GM12878 (cell line): Measurements from ENCODE around the gene IFNAR2. TPM values are rescaled to one million over a fixed set of nuclear protein-coding genes. Genes with fewer than 3 reads are reported as not detected.

Experiments
- ATAC-seq: fragments of 200-7000 bp; cut with Tn5 transposase; 3 replicates; pipeline ENCODE4 v1.9.1; 2020; ENCODE audit warnings: mild to moderate bottlenecking, moderate library complexity
- BruUV-seq: library from RNA; stranded (reverse); fragments of 400-500 nt; replicated peaks from 2 replicates; lab custom pipeline; 2021; lab: Mats Ljungman, UMichigan
- CTCF ChIA-PET: fragments of 300-600 bp; sonication (Branson Sonifier 250); formaldehyde crosslinking; extraction: SDS; loops from one replicate; lab custom pipeline; 2021; ENCODE audit warnings: inconsistent platforms; lab: Yijun Ruan, JAX
- POLR2A ChIA-PET: fragments of 350-600 bp; formaldehyde crosslinking; extraction: SDS; loops from one replicate; lab custom pipeline; 2021; ENCODE audit warnings: inconsistent platforms; lab: Charles Lee
- RAD21 ChIA-PET: fragments of 300-600 bp; sonication (Branson Sonifier 250); formaldehyde crosslinking; loops from one replicate; lab custom pipeline; 2023; ENCODE audit warnings: antibody characterized with exemption; ENCODE audit not compliant: unreplicated experiment; lab: Charles Lee
- SMC1A ChIA-PET: fragments of 300-600 bp; sonication (Branson Sonifier 250); formaldehyde crosslinking; loops from one replicate; lab custom pipeline; 2023; ENCODE audit not compliant: unreplicated experiment, uncharacterized antibody; lab: Charles Lee
- DNase-seq: peaks from one replicate; pipeline ENCODE4 v3.0.0-alpha.2; 2011; ENCODE audit warnings: low read depth, low spot score
- FAIRE-seq: peaks from 3 replicates; lab custom pipeline; 2011; peaks lifted over from hg19 to GRCh38; lab: Jason Lieb, UNC
- H2AFZ ChIP-seq: 2 replicates; pipeline ENCODE4 v1.6.0; 2011; ENCODE audit warnings: low read depth, low read length, control low read depth; ENCODE audit not compliant: control insufficient read depth
- H3K27ac ChIP-seq: 2 replicates; pipeline ENCODE4 v1.5.1; 2011; ENCODE audit warnings: control low read depth; ENCODE audit not compliant: control insufficient read depth, insufficient read depth
- H3K27me3 ChIP-seq, 2 experiments: replicated peaks in 1 of 2; 2 replicates each; pipeline versions ENCODE4 v1.6.0 to v1.6.1; 2011; ENCODE audit warnings: low read length in 1 of 2; ENCODE audit not compliant: control insufficient read depth in 2 of 2, insufficient read depth in 2 of 2
- H3K36me3 ChIP-seq, 2 experiments: 2 replicates each; pipeline ENCODE4 v1.5.1; 2011; ENCODE audit warnings: low read length in 1 of 2; ENCODE audit not compliant: control insufficient read depth in 2 of 2, insufficient read depth in 2 of 2
- H3K4me1 ChIP-seq: 2 replicates; pipeline ENCODE4 v1.6.1; 2011; ENCODE audit warnings: mild to moderate bottlenecking, low read length, moderate library complexity, mixed read lengths; ENCODE audit not compliant: control insufficient read depth, insufficient read depth
- H3K4me2 ChIP-seq: 2 replicates; pipeline ENCODE4 v1.6.0; 2011; ENCODE audit warnings: control low read depth; ENCODE audit not compliant: control insufficient read depth, insufficient read depth
- H3K4me3 ChIP-seq: fragments of 200-600 bp; sonication (generic); 2 replicates; pipeline ENCODE4 v1.5.1; 2016
- H3K79me2 ChIP-seq: 2 replicates; pipeline ENCODE4 v1.6.0; 2011; ENCODE audit warnings: low read length; ENCODE audit not compliant: control insufficient read depth, insufficient read depth
- H3K9ac ChIP-seq: 2 replicates; pipeline ENCODE4 v1.8.0; 2011; ENCODE audit warnings: low read length, control low read depth, mixed read lengths; ENCODE audit not compliant: control insufficient read depth, insufficient read depth
- H3K9me3 ChIP-seq: replicated peaks from 3 replicates; pipeline ENCODE4 v1.5.1; 2011; ENCODE audit warnings: mild to moderate bottlenecking, low read length; ENCODE audit not compliant: control insufficient read depth, insufficient read depth
- H4K20me1 ChIP-seq: 2 replicates; pipeline ENCODE4 v1.6.0; 2011; ENCODE audit not compliant: control insufficient read depth, insufficient read depth
- CBX3 ChIP-seq: fragments of 200-600 bp; sonication (generic); IDR thresholded peaks from 2 replicates; pipeline ENCODE4 v1.6.1; 2016; ENCODE audit warnings: low read depth, borderline replicate concordance
- KDM1A ChIP-seq: fragments of 200-600 bp; sonication (generic); IDR thresholded peaks from 2 replicates; pipeline ENCODE4 v1.6.1; 2016; ENCODE audit warnings: borderline replicate concordance
- MEF2B ChIP-seq: fragments of 450-650 bp; IDR thresholded peaks from 2 replicates; pipeline ENCODE4 v1.6.1; 2018; ENCODE audit warnings: mild to moderate bottlenecking, moderate library complexity; ENCODE audit not compliant: partially characterized antibody, poor library complexity, severe bottlenecking
- NFXL1 ChIP-seq: fragments of 450-650 bp; IDR thresholded peaks from 2 replicates; pipeline ENCODE4 v1.6.1; 2017; ENCODE audit warnings: antibody characterized with exemption, mild to moderate bottlenecking, borderline replicate concordance
- RAD51 ChIP-seq: fragments of 450-650 bp; IDR thresholded peaks from 2 replicates; pipeline ENCODE4 v1.6.1; 2016; ENCODE audit warnings: moderate library complexity, mild to moderate bottlenecking, inconsistent platforms
- TCF3 ChIP-seq: IDR thresholded peaks from 2 replicates; pipeline ENCODE4 v1.6.1; 2012; ENCODE audit warnings: low read depth, mild to moderate bottlenecking, low read length, borderline replicate concordance; ENCODE audit not compliant: insufficient read depth
- TCF7 ChIP-seq: IDR thresholded peaks from 2 replicates; pipeline ENCODE4 v1.6.1; 2014; ENCODE audit warnings: antibody characterized with exemption, borderline replicate concordance
- ZNF384 ChIP-seq: IDR thresholded peaks from 2 replicates; pipeline ENCODE4 v1.6.1; 2012; ENCODE audit warnings: low read depth, mild to moderate bottlenecking, low read length, improper control_type of control experiment, borderline replicate concordance
- WGBS: methylation state at CpG from one replicate; pipeline ENCODE4 v1.1.6; 2016; ENCODE audit warnings: low lambda C conversion rate; ENCODE audit not compliant: insufficient replicate concordance, insufficient coverage; ENCODE audit errors: missing lambda C conversion rate; 5-methylcytosine and 5-hydroxymethylcytosine counted together
- in situ Hi-C: fragments of 300-500 bp; cut with MboI; formaldehyde crosslinking; loops from 9 replicates; pipeline ENCODE4 v1.14.3; 2018; ENCODE audit warnings: mixed read lengths
- intact Hi-C: fragments of 100-400 bp; cut with micrococcal nuclease; formaldehyde crosslinking; loops from one replicate; pipeline ENCODE4 v1.14.2; 2022; ENCODE audit not compliant: unreplicated experiment
- polyA plus RNA-seq, 11 experiments: library from polyadenylated mRNA; depleted of rRNA in 4 of 11; unstranded in 6 of 11; stranded (reverse) in 5 of 11; fragments of >200 nt; fragmentation: Nextera tagmentation in 4 of 11; fragmentation: Illumina TruSeq in 1 of 11; extraction: Ambion mirVana in 4 of 11; extraction: Trizol in 1 of 11; gene quantifications; 1 replicate in 1 of 11; 2 replicates in 10 of 11; pipeline versions ENCODE4 v1.2.1 to v1.2.3, GENCODE V29; 2011 to 2016; ENCODE audit warnings: inconsistent platforms in 2 of 11, missing spikeins in 2 of 11, low read depth in 1 of 11
- total RNA-seq, 4 experiments: library from RNA; depleted of rRNA in 3 of 4; stranded (reverse); fragments of >200 nt in 3 of 4; fragmentation: Illumina TruSeq in 1 of 4; extraction: Trizol in 1 of 4; gene quantifications; 2 replicates each; pipeline versions ENCODE4 v1.2.1 to v1.2.3, GENCODE V29; 2013 to 2021
- TF ChIP-seq, protein P1 (sequence below): fragments of 450-650 bp; IDR thresholded peaks from 2 replicates; pipeline ENCODE4 v1.6.1; 2014; ENCODE audit warnings: mild to moderate bottlenecking
- TF ChIP-seq, protein P2 (sequence below): IDR thresholded peaks from 2 replicates; pipeline ENCODE4 v1.6.1; 2012; ENCODE audit warnings: improper control_type of control experiment, low read depth, low read length; ENCODE audit not compliant: insufficient replicate concordance
- TF ChIP-seq, protein P3 (sequence below): fragments of 450-650 bp; IDR thresholded peaks from 2 replicates; pipeline ENCODE4 v1.6.1; 2017; ENCODE audit warnings: mild to moderate bottlenecking, low read depth, inconsistent platforms; ENCODE audit not compliant: poor library complexity, severe bottlenecking
- TF ChIP-seq, protein P4 (sequence below): IDR thresholded peaks from 2 replicates; pipeline ENCODE4 v1.6.1; 2012; ENCODE audit warnings: low read length, inconsistent platforms

IFNAR2 gene
- total and polyA plus RNA-seq, 10 of the 15 experiments (the other 5 are each of a cell fraction or from before 2014, with no cell fraction given), result 8.5 to 99.7 (median 58.1) TPM

DNA sequence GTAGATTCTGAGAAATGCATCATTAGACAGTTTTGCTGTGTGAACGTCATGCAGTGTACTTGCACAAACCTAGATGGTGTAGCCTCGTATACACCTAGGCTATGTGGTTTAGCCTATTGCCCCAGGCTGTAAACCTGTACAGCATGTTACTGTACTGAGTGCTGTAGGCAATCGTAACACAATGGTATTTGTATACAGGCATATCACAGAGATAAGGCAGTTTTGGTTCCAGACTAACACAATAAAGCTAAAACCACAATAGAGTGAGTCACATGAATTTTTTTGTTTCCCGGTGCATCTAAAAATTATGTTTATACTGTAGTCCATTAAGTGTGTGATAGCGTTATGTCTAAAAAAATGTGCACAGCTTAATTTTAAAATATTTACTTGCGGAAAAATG lies 43.3 kb downstream of the IFNAR2 start (continued):
- TF ChIP-seq, protein P1, sequence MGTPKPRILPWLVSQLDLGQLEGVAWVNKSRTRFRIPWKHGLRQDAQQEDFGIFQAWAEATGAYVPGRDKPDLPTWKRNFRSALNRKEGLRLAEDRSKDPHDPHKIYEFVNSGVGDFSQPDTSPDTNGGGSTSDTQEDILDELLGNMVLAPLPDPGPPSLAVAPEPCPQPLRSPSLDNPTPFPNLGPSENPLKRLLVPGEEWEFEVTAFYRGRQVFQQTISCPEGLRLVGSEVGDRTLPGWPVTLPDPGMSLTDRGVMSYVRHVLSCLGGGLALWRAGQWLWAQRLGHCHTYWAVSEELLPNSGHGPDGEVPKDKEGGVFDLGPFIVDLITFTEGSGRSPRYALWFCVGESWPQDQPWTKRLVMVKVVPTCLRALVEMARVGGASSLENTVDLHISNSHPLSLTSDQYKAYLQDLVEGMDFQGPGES, result no peak
- no peak for TF ChIP-seq ZNF384

DNA sequence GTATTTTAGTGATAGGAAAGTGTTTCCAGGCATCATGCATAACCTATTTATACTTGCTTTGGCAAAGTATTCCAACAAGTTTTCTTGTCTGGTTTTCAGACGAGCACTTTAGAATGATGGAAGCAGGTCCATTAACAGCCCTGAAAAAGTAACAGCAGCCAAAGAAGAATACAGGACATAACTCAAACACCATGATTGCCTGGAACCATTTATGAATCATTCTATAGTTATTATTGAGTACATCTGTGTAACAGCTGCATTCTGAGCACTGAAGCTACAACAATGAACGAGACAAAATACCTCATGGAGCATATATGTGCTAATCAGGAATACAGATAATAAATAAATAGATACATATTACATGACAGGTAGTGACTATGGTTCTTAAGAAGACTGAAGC lies 49.0 kb downstream of the IFNAR2 start:
- Histone ChIP-seq H3K9ac (no peak overlapping the region), H4K20me1 (no peaks in the 10 kb centered on the region), H3K36me3 (peaks cover 4 to 16% of the 10 kb centered on the region in 2 experiments), H3K27me3 (no peaks in the 10 kb centered on the region), H3K4me2 (no peak overlapping the region), H3K27ac (no peak overlapping the region), H2AFZ (no peak overlapping the region), H3K9me3 (no peaks in the 10 kb centered on the region; the same call in 1 of the 3 replicates), H3K4me3 (no peak overlapping the region), H3K79me2 (no peaks in the 10 kb centered on the region), H3K4me1 (no peaks in the 10 kb centered on the region)
- ATAC-seq (no peak), FAIRE-seq (no peak), DNase-seq (no peak)
- ChIA-PET POLR2A (interaction anchor here (0.5 kb wide), 1 partner anchor 41 kb away, joined by 6 read pairs; no protein-coding TSS in a partner anchor), RAD21 (interaction anchor here (0.9 to 1.7 kb wide), 2 partner anchors 79 to 674 kb away, joined by 3 to 4 read pairs; no protein-coding TSS in a partner anchor), CTCF (interaction anchor here (0.6 to 1.3 kb wide), 2 partner anchors 40 to 338 kb away, joined by 3 read pairs; no protein-coding TSS in a partner anchor), SMC1A (interaction anchor here (0.8 to 1.3 kb wide), 2 partner anchors 11 to 65 kb away, joined by 3 read pairs; no protein-coding TSS in a partner anchor)
- in situ Hi-C loops (no loop called here), intact Hi-C loops (no loop called here)
- TSS peak; percentile 2 for BruUV-seq
- 73% methylated on average over 2 of the region's 2 CpGs for WGBS
- TF ChIP-seq, protein P2, sequence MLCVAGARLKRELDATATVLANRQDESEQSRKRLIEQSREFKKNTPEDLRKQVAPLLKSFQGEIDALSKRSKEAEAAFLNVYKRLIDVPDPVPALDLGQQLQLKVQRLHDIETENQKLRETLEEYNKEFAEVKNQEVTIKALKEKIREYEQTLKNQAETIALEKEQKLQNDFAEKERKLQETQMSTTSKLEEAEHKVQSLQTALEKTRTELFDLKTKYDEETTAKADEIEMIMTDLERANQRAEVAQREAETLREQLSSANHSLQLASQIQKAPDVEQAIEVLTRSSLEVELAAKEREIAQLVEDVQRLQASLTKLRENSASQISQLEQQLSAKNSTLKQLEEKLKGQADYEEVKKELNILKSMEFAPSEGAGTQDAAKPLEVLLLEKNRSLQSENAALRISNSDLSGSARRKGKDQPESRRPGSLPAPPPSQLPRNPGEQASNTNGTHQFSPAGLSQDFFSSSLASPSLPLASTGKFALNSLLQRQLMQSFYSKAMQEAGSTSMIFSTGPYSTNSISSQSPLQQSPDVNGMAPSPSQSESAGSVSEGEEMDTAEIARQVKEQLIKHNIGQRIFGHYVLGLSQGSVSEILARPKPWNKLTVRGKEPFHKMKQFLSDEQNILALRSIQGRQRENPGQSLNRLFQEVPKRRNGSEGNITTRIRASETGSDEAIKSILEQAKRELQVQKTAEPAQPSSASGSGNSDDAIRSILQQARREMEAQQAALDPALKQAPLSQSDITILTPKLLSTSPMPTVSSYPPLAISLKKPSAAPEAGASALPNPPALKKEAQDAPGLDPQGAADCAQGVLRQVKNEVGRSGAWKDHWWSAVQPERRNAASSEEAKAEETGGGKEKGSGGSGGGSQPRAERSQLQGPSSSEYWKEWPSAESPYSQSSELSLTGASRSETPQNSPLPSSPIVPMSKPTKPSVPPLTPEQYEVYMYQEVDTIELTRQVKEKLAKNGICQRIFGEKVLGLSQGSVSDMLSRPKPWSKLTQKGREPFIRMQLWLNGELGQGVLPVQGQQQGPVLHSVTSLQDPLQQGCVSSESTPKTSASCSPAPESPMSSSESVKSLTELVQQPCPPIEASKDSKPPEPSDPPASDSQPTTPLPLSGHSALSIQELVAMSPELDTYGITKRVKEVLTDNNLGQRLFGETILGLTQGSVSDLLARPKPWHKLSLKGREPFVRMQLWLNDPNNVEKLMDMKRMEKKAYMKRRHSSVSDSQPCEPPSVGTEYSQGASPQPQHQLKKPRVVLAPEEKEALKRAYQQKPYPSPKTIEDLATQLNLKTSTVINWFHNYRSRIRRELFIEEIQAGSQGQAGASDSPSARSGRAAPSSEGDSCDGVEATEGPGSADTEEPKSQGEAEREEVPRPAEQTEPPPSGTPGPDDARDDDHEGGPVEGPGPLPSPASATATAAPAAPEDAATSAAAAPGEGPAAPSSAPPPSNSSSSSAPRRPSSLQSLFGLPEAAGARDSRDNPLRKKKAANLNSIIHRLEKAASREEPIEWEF, result no peak
- no peak for TF ChIP-seq CBX3
- TF ChIP-seq TCF3, result no peak
- TF ChIP-seq MEF2B, result no peak
- no peak for TF ChIP-seq TCF7
- no peak for TF ChIP-seq RAD51
- TF ChIP-seq ZNF384, result no peak
- TF ChIP-seq, protein P3, sequence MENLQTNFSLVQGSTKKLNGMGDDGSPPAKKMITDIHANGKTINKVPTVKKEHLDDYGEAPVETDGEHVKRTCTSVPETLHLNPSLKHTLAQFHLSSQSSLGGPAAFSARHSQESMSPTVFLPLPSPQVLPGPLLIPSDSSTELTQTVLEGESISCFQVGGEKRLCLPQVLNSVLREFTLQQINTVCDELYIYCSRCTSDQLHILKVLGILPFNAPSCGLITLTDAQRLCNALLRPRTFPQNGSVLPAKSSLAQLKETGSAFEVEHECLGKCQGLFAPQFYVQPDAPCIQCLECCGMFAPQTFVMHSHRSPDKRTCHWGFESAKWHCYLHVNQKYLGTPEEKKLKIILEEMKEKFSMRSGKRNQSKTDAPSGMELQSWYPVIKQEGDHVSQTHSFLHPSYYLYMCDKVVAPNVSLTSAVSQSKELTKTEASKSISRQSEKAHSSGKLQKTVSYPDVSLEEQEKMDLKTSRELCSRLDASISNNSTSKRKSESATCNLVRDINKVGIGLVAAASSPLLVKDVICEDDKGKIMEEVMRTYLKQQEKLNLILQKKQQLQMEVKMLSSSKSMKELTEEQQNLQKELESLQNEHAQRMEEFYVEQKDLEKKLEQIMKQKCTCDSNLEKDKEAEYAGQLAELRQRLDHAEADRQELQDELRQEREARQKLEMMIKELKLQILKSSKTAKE, result no peak
- TF ChIP-seq, protein P4, sequence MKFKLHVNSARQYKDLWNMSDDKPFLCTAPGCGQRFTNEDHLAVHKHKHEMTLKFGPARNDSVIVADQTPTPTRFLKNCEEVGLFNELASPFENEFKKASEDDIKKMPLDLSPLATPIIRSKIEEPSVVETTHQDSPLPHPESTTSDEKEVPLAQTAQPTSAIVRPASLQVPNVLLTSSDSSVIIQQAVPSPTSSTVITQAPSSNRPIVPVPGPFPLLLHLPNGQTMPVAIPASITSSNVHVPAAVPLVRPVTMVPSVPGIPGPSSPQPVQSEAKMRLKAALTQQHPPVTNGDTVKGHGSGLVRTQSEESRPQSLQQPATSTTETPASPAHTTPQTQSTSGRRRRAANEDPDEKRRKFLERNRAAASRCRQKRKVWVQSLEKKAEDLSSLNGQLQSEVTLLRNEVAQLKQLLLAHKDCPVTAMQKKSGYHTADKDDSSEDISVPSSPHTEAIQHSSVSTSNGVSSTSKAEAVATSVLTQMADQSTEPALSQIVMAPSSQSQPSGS, result no peak
- no peak for TF ChIP-seq NFXL1
- no peak for TF ChIP-seq KDM1A
